HG02852 (cell line): Measurements from ENCODE around the gene PCNX3.
"Not testable (repeated sequence)": the region's sequence is repeated elsewhere in the genome, so short reads cannot be mapped to it uniquely, and the experiment has no call there.

Experiments
- ATAC-seq: cut with Tn5 transposase; IDR thresholded peaks from one replicate; pipeline ENCODE4 v1.9.1; 2021; ENCODE audit warnings: mild to moderate bottlenecking, moderate library complexity; ENCODE audit not compliant: unreplicated experiment

Gene PCNX3

GRCh38 chr11:65637032-65637557, 21.5 kb downstream of the PCNX3 start:
- no peak for ATAC-seq

GRCh38 chr11:65637794-65638419, 22.3 kb downstream of the PCNX3 start, which contains the start of gene SIPA1:
Gene SIPA1, plus strand, starts transcription at chr11:65638101. Its CDS starts 2,821 bp downstream, at chr11:65640922.
- ATAC-seq, result peak; percentile 62

- not testable (repeated sequence) for ATAC-seq
Measured at GRCh38 chr11:65639228-65639597, 23.6 kb downstream of the PCNX3 start.

GRCh38 chr11:65639623-65640482, 24.3 kb downstream of the PCNX3 start:
- ATAC-seq, result no peak

GRCh38 chr11:65640483-65641296, 25.1 kb downstream of the PCNX3 start:
- no peak for ATAC-seq

- ATAC-seq, result no peak
Measured at GRCh38 chr11:65641297-65642013, 25.9 kb downstream of the PCNX3 start.

GRCh38 chr11:65642014-65642671, 26.6 kb downstream of the PCNX3 start:
- no peak for ATAC-seq

- ATAC-seq, result no peak
Measured at GRCh38 chr11:65643971-65644370, 28.4 kb downstream of the PCNX3 start.

GRCh38 chr11:65644837-65645236, 29.3 kb downstream of the PCNX3 start:
- ATAC-seq, result no peak

- no peak for ATAC-seq
Measured at GRCh38 chr11:65645710-65646109, 30.1 kb downstream of the PCNX3 start.

GRCh38 chr11:65646288-65646957, 30.8 kb downstream of the PCNX3 start:
- ATAC-seq, result no peak

GRCh38 chr11:65646958-65647701, 31.6 kb downstream of the PCNX3 start:
- ATAC-seq, result no peak

- no peak for ATAC-seq
Measured at GRCh38 chr11:65648997-65649493, 33.5 kb downstream of the PCNX3 start.

GRCh38 chr11:65649656-65650546, 34.3 kb downstream of the PCNX3 start:
- no peak for ATAC-seq

- ATAC-seq, result no peak
Measured at GRCh38 chr11:65650547-65651338, 35.2 kb downstream of the PCNX3 start.

- no peak for ATAC-seq
Measured at GRCh38 chr11:65651339-65651588, 35.7 kb downstream of the PCNX3 start.
